GM03348 (cell line): ENCODE results near the gene CFAP65.

Source experiments
- DNase-seq: peaks from one replicate; pipeline ENCODE4 v3.0.0; 2012; ENCODE audit warnings: low spot score

The CFAP65 gene, protein sequence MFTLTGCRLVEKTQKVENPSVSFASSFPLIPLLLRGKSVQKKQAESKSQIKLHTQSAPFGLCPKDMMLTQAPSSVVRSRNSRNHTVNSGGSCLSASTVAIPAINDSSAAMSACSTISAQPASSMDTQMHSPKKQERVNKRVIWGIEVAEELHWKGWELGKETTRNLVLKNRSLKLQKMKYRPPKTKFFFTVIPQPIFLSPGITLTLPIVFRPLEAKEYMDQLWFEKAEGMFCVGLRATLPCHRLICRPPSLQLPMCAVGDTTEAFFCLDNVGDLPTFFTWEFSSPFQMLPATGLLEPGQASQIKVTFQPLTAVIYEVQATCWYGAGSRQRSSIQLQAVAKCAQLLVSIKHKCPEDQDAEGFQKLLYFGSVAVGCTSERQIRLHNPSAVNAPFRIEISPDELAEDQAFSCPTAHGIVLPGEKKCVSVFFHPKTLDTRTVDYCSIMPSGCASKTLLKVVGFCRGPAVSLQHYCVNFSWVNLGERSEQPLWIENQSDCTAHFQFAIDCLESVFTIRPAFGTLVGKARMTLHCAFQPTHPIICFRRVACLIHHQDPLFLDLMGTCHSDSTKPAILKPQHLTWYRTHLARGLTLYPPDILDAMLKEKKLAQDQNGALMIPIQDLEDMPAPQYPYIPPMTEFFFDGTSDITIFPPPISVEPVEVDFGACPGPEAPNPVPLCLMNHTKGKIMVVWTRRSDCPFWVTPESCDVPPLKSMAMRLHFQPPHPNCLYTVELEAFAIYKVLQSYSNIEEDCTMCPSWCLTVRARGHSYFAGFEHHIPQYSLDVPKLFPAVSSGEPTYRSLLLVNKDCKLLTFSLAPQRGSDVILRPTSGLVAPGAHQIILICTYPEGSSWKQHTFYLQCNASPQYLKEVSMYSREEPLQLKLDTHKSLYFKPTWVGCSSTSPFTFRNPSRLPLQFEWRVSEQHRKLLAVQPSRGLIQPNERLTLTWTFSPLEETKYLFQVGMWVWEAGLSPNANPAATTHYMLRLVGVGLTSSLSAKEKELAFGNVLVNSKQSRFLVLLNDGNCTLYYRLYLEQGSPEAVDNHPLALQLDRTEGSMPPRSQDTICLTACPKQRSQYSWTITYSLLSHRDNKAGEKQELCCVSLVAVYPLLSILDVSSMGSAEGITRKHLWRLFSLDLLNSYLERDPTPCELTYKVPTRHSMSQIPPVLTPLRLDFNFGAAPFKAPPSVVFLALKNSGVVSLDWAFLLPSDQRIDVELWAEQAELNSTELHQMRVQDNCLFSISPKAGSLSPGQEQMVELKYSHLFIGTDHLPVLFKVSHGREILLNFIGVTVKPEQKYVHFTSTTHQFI (N-terminal part only)

DNA sequence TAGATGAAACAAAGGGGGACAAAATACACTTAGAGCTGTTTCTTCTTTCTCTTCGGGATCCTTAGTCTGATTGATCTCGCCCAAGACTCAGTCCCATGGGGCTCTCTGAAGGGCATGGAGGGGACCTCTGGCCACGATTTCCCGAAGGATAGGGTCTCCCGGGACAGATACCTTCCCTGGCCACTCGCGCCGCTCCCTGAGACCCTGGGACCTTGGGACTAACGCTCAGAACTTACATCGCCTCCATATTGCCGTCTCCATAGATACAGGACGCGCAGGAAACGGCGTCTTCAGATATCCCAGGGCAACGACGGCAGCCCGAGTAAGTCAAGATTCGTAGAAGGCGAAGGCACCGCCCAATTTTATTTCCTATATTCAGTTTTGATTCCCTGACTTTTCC lies at the start of gene CFAP65:
TSS of gene CFAP65 (minus strand) at position 265 of the 400 bp plus-strand sequence. CDS start 2,468 bp downstream, outside the sequence.
- DNase-seq = peak; percentile 80

DNA sequence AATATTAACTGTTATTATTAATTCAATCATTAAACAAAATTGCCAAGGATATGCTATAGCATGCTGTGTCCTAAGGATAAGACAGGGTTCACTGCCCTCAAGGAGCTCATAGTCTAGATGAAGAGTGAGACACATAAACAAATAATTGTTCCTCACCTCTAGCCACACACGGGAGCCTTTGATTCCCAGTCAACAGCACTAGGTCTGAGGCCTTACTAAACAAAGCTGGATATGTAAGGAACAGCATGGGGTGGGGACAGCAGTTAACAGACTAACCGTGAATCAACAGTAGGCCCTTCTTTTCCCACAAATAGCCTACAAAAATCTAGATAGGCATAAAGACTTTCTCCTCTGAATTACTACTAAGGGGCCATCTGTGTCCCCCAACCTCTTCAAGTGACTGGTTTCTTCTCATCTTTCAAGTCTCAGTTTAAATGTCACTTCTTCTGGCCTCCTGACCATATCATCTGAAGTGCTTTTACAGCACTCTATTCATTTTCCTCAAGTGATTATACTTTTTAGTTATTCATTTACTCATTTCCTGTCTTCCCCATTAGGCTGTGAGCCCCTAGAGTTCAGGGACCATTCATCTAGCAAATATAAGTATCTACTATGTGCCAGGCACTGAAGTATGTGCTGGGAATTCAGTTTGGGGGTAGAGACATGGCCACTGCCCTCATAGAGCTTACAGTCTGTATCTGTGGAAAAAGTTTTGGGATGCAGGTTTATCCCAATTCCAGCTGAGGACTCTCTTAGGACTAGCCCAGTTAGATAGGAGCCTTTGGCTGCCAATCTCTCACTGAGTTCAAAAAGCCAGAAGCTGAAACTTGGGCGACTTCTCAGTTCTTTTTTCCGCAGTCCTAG lies 49.4 kb upstream of the CFAP65 start:
- DNase-seq = no peak

DNA sequence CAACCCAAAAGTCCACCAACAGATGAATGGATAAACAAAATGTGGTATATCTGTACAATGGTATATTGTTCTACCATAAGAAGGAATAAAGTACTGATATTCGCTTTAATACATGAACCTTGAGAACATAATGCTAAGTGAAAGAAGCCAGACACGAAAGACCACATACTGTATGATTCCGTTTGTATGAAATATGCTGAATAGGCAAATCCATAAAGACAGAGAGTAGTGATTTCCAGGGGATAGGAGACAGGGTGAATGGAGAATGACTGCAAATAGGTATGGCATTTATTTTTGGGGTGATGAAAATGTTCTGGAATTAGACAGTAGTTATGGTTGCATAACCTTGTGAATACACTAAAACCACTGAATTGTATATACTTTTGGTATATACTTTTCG lies 48.0 kb upstream of the CFAP65 start:
- DNase-seq = no peak

DNA sequence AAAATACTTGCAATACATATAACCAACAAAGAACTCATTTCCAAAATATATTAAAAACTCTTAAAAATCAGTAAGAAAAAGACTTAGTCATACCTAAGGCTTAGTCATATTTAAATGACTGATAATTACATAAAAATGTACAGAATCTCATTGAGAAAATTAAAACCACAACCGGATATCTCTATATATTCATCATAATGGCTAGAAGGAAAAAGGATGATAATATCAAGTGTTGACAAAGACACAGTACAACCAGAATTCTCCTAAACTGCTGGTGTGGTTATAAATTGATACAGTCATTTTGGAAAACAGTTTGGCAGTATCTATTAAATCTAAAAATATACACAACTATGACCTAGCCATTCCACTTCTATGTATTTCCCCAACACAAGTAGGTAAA lies 46.5 kb upstream of the CFAP65 start:
- no peak for DNase-seq

DNA sequence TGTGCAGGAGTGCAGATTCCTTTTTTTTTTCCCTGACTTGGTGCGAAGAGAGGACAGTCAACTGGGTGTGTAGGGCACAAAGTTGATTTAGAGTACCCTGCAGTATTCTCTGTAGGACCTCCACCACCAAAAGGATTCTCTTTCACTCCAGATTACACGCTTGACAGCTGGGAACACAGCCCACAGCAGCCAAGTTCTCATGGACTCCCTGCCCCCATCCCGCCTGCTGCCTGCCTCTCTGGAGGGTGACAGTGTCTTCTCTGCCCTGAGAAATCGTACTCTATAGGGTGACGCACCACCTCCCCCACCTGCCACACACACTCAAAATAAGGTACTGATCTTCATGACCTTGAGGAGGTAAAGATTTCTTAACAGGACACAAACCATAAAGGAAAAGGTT lies 46.0 kb upstream of the CFAP65 start:
- DNase-seq = no peak

DNA sequence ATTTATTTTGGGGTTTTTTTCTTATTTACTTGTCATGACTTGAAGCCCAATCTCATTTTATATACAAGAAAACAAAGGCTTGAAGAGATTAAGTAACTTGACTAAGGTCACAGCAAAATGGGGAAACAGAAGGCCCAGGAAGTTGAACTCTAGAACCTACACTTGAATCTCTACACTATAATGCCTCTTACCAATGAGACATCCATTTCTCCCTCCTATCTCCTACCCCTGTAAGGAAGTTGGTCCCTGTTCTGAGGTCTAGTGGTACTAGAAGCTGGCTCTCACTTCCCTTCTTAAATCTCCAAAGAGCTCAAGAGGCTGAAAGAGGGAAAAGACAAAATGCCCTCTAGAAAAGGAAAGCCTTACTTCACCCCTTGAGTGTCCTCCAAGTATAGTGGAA lies 44.9 kb upstream of the CFAP65 start:
- DNase-seq = no peak

DNA sequence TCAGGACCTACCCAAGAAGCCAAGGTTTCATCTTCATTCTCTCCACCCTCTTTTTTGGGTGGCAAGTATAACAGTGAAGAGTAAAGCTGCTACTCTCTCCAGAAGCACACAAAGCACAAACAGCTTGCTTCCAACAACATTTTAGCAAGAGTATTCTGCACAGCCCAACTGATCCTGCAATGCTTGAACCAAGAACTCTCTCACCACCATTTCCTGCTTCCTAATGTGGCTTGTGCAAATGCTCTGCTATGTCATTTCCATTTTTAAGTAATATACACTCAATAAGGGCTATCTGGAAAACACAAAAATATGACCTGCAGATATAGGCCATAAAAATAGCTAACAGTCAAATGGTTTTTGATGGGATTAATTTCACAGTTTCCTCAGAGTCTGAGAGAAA lies 43.5 kb upstream of the CFAP65 start:
- DNase-seq = no peak

DNA sequence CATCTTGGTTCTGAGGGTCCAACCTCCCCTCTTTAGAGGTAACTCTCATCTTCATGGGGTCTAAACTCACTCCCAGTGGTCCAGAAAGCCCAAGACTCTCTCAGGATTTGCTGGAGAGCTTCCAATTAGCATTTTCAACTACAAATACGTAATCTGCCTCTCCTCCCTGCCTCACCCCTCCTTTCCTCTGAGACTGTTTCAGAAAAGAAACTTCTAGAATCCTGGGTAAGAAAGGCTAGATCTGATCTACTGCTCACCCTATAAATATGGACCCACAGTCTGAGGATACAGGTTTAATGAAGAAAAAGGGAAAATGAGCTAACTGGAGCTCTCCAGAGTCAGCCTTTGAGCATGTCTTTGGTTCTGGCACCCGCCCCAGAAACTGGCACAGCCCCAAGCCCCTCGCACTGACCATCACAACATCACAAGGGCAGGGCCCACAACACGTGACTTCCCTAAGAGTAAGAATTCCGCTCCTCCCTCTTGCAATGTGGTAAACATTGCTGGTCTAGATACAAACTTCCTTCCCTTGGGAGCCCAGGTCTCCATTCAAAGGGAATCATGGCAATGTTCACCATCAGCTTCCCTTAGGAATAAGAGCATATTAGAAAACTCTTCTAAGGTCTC lies 41.1 kb upstream of the CFAP65 start:
- DNase-seq = no peak

DNA sequence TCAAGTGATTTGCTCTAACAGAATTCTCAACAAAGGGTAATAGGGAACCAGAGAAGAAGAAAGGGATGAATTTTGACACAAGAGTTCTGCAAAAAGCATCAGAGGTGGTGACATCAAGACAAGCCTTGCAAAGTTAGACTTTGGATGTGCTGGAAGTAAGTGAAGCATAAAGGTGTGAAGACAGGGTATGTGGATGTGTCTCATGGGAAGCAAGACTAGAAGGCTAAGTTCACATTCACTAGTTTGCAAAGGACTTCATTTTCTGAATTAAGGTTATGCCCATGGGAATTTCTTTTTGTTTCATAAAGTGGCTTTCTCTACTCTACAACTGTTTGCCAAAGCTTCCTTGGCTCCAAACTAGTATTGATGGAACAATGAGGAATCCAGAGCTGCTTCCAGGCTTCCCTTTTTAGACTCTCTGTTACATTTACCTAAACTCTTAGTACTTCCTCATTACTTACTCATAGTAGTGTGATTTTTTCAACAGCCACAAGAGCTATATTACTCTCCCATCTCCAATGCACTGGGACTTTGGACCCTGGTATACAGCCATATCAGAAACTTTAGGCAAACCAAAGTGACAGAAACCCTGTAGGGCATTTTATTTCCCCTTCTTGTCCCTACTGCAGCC lies 40.5 kb upstream of the CFAP65 start:
- DNase-seq = no peak

DNA sequence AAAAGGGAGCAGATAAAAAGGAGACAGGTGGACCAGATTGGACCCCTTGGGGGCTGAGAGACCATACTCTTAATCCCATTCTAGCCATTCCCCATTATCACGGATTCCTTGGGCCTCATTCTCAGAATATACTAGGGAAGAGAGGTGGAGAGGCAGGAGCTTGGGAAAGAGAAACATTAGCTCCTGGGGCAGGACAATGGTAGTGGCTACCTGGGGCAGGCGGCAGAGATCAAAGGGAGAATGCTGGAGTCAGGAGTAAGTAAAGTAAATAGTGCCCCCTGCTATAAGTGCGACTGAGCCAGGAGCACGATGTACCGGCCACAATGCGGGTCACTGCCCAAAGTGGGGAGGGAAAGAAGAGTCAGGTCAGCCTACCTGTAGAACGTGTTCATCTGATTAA lies 39.8 kb upstream of the CFAP65 start:
- no peak for DNase-seq

DNA sequence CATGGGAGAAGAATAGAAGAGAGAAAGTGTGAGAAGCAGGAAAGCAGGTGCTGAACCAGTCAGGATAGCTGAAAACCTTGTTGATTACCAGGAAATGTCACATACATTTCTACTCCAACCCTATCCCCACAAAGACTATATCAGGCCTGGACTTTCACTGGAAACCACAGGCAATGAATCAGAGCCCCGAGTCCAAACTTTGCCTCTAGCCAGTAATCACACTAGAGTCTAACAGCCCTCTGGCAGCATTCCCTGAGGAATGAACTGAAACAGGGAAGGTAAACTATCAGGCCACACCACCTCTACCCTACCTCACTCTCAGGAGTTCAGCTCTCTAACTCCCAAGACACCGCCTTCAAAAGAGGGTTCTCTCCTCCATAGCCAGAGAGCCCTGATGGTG lies 38.1 kb upstream of the CFAP65 start:
- DNase-seq = peak; percentile 38

DNA sequence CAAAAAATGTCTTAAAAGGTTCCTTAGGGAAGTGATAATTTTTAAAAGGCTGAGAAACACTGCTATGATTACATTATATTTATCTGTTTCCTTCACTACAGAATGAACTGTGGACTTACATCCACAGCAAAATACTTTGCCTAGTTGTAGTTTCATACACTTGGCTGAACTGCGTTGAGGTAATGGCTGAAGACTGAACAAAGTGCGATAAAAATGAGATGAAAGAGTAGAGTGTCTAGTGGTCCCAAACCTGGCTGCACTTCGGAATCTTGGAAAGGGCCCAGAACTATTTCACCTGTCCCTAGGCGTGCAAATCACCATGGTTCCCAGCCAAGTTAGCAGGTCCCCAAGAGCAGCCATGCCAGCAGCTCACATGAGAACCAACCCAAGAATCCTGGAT lies 37.6 kb upstream of the CFAP65 start:
- DNase-seq = no peak

DNA sequence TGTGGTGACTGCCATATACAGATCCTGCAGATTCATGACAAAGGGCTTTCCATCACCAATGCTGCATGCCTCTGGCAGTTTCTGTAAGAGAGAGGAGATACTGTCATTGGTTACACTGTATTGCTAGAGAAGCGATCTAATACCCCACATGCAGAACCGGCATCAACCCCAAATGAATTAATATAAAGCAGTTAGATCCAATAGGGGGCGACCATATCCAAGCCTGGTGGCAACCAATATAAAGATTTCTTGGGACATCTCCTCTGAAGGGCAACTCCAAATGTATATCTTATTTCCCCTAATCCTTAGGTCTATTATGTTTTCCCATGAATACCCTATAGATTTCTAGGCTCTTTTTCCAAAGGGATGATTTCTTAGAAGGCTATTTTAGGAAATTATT lies 36.8 kb upstream of the CFAP65 start:
- no peak for DNase-seq

DNA sequence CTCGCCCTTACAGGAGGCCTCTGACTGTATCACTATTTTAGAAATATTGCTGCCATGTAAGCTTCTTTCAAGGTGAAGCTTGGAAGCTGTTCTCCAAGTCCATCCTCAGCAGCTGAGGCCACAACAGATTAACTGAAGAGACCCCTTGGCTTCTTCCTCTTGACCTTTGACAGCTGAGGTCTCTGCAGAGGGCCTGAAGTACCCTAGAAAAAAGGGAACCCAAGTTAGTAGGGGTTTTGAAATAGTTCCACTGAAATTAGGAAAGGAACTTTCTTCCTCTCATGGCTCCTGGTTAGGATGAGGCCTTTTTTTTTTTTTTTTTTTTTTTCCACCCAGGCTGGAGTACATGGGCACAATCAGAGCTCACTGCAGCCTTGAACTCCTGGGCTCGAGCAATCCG lies 34.9 kb upstream of the CFAP65 start:
- DNase-seq = no peak

DNA sequence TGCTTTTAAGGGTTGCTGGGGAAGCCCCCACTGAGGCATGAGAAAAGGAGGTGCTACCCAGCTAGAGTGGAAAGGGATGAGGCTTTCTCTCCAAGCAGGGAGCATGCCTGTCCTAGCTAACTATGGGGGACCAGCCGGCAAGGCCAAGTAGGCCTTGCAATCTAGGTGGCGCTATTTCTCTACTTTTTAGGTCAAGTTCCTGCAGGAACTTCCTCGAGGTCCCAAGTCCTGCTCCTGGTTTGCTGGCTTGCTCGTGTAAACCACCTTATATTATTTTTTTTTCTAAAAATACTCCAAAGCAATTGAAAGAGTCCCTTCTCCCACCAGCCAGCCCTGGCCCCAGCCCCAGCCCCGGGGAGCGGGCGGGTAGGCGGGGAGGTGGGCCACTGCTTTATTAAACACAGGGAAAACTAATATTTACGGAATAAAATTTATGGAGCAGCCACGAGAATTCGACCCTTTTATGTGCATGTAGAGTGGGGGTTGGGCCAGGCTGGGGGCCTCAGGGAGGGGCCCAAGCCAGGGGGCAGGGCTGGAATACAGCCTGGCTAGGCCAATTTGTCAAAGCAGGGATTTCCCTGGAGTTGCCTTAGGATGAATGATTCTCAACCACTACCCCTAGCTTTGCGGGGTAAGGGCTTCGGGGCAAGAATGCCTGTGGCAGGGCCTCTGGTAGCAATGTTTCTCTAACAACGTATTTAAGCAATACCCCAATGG lies 32.3 kb upstream of the CFAP65 start:
- DNase-seq = peak; percentile 66

DNA sequence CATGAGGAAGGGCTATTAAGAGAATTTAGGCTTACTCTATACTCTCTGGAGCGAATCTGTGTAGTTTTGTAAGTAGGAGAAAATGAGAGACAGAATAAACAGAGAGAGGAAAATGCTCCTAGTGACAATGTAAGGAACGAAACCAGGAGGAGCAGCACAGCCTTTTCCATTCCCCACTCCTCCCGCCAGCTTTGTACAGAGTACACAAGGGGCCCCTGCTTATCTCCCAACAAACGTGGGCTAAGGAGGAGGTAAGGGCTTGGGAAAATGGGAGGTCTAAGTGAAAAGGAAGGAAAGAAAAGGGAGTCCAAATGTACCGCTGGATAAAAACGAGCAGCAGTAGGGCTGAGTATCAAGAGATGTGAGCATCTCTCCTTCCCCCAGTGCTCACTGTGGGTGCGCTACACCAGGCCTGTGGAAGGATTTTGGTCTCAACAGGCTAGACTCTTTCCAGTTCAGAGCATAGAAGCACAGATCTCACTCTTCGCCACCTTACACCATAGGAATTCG lies 31.5 kb upstream of the CFAP65 start:
- DNase-seq = no peak

DNA sequence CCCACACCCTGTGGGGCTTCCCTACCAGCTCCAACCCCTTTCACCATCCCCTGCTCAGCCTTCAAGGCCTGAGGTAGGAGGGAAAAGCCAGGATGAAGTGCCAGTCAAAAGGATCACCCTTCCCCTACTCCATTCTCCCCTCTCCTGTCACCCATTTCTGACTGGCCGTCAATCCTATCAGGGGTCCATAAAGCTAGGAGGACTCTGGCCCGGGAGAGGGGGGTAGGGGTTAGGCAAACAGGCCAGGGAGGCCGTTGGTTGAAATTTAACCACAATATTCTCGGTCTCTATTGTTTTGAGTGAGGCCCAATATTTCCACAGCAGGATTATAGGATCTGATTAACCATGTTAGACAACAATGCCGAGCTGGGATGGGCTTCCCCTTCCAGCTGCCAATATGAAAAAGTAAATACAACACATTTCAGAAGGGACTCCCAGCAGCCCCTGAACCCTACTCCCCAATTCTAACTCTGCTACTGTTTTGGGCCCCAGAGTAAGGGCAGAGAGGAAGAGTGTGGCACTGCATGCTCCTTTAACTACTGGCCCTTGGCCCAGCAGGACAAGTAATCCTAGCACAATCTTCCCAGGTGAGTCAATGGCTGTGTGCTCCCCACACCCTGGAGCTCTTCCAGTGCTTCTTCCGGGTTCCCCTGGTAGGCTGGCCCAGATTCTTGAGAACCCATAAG lies 30.0 kb upstream of the CFAP65 start:
- peak; percentile 47 for DNase-seq

DNA sequence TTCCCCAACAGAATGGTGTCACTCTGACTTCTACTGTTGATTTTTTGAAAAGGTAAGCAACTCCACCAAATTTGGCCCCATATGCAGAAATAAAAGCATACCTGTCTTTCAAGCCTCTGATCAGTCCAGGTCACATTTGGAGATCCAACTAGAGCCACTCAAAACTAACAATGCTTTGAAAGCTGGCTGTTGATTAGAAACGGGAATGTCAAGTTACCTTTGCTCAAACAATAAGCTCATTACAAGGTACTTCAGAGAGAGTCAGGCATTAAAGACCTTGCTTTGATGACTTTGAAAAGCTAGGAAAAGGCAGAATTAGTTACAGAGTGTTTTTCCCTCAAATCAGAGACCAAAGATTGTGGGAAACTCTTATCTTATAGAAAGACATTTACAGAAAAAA lies 24.2 kb upstream of the CFAP65 start:
- no peak for DNase-seq

DNA sequence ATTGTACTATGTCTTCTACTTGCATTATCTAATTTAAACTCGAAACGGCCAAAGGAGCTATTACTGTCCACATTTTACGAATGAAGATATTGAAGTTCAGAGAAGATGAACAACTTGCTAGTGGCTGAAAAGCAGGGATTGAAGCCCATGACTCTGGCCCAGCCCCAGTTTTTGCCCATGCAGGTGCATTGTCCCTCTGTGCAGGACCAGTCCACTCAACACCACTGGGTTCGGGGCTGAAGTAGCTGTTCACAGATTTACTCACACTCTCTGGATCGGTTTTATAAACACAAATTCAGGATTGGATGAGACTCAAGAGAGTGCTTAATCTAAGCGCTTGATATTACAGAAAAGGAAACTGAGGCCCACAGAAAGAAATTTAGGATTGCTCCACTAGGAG lies 20.8 kb upstream of the CFAP65 start:
- no peak for DNase-seq
